HEK293 (cell line): Measurements from ENCODE around the gene TIGAR.

ENCODE experiments used
- EGR2 ChIP-seq: fragments of 450-650 bp; formaldehyde crosslinking; IDR thresholded peaks from 2 replicates; pipeline ENCODE4 v1.5.1; 2016; ENCODE audit warnings: low read depth, missing biosample characterization, missing genetic modification characterization
- ELK4 ChIP-seq: IDR thresholded peaks from 2 replicates; pipeline ENCODE4 v1.6.1; 2011; ENCODE audit warnings: mild to moderate bottlenecking, low read depth, low read length, borderline replicate concordance
- GLIS1 ChIP-seq: fragments of 450-650 bp; formaldehyde crosslinking; IDR thresholded peaks from 2 replicates; pipeline ENCODE4 v1.5.1; 2016; ENCODE audit warnings: missing biosample characterization, missing genetic modification characterization
- GLIS2 ChIP-seq: fragments of 450-650 bp; formaldehyde crosslinking; IDR thresholded peaks from 2 replicates; pipeline ENCODE4 v1.5.1; 2016; ENCODE audit warnings: missing biosample characterization, missing genetic modification characterization
- HOXA7 ChIP-seq: sonication (generic); formaldehyde crosslinking; IDR thresholded peaks from 2 replicates; pipeline ENCODE4 v1.8.1; 2022; ENCODE audit warnings: missing genetic modification reagents, borderline replicate concordance
- OSR2 ChIP-seq: fragments of 450-650 bp; formaldehyde crosslinking; IDR thresholded peaks from 2 replicates; pipeline ENCODE4 v1.5.1; 2016; ENCODE audit warnings: missing biosample characterization, missing genetic modification characterization
- SP7 ChIP-seq: fragments of 450-650 bp; formaldehyde crosslinking; IDR thresholded peaks from 2 replicates; pipeline ENCODE4 v1.5.1; 2016; ENCODE audit warnings: missing biosample characterization, missing genetic modification characterization
- ZEB2 ChIP-seq: fragments of 450-650 bp; formaldehyde crosslinking; IDR thresholded peaks from 2 replicates; pipeline ENCODE4 v1.5.1; 2016; ENCODE audit warnings: missing biosample characterization, missing genetic modification characterization
- ZNF133 ChIP-seq: fragments of 450-650 bp; formaldehyde crosslinking; IDR thresholded peaks from 2 replicates; pipeline ENCODE4 v1.5.1; 2016; ENCODE audit warnings: missing biosample characterization, missing genetic modification characterization
- ZNF138 ChIP-seq: fragments of 450-650 bp; formaldehyde crosslinking; IDR thresholded peaks from 2 replicates; pipeline ENCODE4 v1.5.1; 2016; ENCODE audit warnings: missing biosample characterization, missing genetic modification characterization, borderline replicate concordance
- ZNF157 ChIP-seq: fragments of 450-650 bp; formaldehyde crosslinking; IDR thresholded peaks from 2 replicates; pipeline ENCODE4 v1.5.1; 2016; ENCODE audit warnings: missing biosample characterization, missing genetic modification characterization
- ZNF16 ChIP-seq: fragments of 450-650 bp; formaldehyde crosslinking; IDR thresholded peaks from 2 replicates; pipeline ENCODE4 v1.5.1; 2016; ENCODE audit warnings: low read depth, missing biosample characterization, missing genetic modification characterization
- ZNF223 ChIP-seq: fragments of 450-650 bp; formaldehyde crosslinking; IDR thresholded peaks from 2 replicates; pipeline ENCODE4 v1.5.1; 2016; ENCODE audit warnings: missing biosample characterization, missing genetic modification characterization
- ZNF324 ChIP-seq: fragments of 450-650 bp; formaldehyde crosslinking; IDR thresholded peaks from 2 replicates; pipeline ENCODE4 v1.5.1; 2016; ENCODE audit warnings: missing biosample characterization, missing genetic modification characterization
- ZNF423 ChIP-seq: fragments of 450-650 bp; formaldehyde crosslinking; IDR thresholded peaks from 2 replicates; pipeline ENCODE4 v1.5.1; 2016; ENCODE audit warnings: missing biosample characterization, missing genetic modification characterization
- ZNF600 ChIP-seq: fragments of 450-650 bp; formaldehyde crosslinking; IDR thresholded peaks from 2 replicates; pipeline ENCODE4 v1.5.1; 2016; ENCODE audit warnings: missing biosample characterization, missing genetic modification characterization
- ZNF621 ChIP-seq: fragments of 450-650 bp; formaldehyde crosslinking; IDR thresholded peaks from 2 replicates; pipeline ENCODE4 v1.5.1; 2017; ENCODE audit warnings: missing biosample characterization, missing genetic modification characterization
- ZNF629 ChIP-seq: fragments of 450-650 bp; formaldehyde crosslinking; IDR thresholded peaks from 2 replicates; pipeline ENCODE4 v1.5.1; 2017; ENCODE audit warnings: missing biosample characterization, missing genetic modification characterization
- ZNF776 ChIP-seq: fragments of 450-650 bp; formaldehyde crosslinking; IDR thresholded peaks from 2 replicates; pipeline ENCODE4 v1.5.0; 2017; ENCODE audit warnings: missing biosample characterization, missing genetic modification characterization, borderline replicate concordance
- TF ChIP-seq, protein P1 (sequence below): fragments of 450-650 bp; formaldehyde crosslinking; IDR thresholded peaks from 2 replicates; pipeline ENCODE4 v1.5.1; 2016; ENCODE audit warnings: missing biosample characterization, missing genetic modification characterization
- TF ChIP-seq, protein P2 (sequence below): fragments of 450-650 bp; formaldehyde crosslinking; IDR thresholded peaks from 2 replicates; pipeline ENCODE4 v1.5.1; 2017; ENCODE audit warnings: missing biosample characterization, missing genetic modification characterization
- TF ChIP-seq, protein P3 (sequence below): fragments of 450-650 bp; formaldehyde crosslinking; IDR thresholded peaks from 2 replicates; pipeline ENCODE4 v1.5.1; 2017; ENCODE audit warnings: missing biosample characterization, missing genetic modification characterization
- TF ChIP-seq, protein P4 (sequence below): fragments of 450-650 bp; formaldehyde crosslinking; IDR thresholded peaks from 2 replicates; pipeline ENCODE4 v1.5.1; 2016; ENCODE audit warnings: missing biosample characterization, missing genetic modification characterization
- TF ChIP-seq, protein P5 (sequence below): fragments of 450-650 bp; formaldehyde crosslinking; IDR thresholded peaks from 2 replicates; pipeline ENCODE4 v1.5.1; 2016; ENCODE audit warnings: missing biosample characterization, missing genetic modification characterization
- TF ChIP-seq, protein P6 (sequence below): fragments of 450-650 bp; formaldehyde crosslinking; IDR thresholded peaks from 2 replicates; pipeline ENCODE4 v1.5.1; 2016; ENCODE audit warnings: missing biosample characterization, missing genetic modification characterization, low read depth

Gene TIGAR

GRCh38 chr12:4272424-4273272, 48.4 kb upstream of the TIGAR start (continued):
- TF ChIP-seq, protein P1, sequence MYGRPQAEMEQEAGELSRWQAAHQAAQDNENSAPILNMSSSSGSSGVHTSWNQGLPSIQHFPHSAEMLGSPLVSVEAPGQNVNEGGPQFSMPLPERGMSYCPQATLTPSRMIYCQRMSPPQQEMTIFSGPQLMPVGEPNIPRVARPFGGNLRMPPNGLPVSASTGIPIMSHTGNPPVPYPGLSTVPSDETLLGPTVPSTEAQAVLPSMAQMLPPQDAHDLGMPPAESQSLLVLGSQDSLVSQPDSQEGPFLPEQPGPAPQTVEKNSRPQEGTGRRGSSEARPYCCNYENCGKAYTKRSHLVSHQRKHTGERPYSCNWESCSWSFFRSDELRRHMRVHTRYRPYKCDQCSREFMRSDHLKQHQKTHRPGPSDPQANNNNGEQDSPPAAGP: no peak; the same call in none of the 2 replicates
- no peak for TF ChIP-seq ZNF621
- TF ChIP-seq ZNF157: no peak
- TF ChIP-seq ZEB2 (tag by site-specific recombination): peak; percentile 93
- TF ChIP-seq HOXA7: no peak
- TF ChIP-seq ZNF138: no peak
- no peak; the same call in 1 of the 2 replicates for TF ChIP-seq OSR2
- peak; percentile 85 for TF ChIP-seq ZNF423 (tag by site-specific recombination)
- TF ChIP-seq, protein P2, sequence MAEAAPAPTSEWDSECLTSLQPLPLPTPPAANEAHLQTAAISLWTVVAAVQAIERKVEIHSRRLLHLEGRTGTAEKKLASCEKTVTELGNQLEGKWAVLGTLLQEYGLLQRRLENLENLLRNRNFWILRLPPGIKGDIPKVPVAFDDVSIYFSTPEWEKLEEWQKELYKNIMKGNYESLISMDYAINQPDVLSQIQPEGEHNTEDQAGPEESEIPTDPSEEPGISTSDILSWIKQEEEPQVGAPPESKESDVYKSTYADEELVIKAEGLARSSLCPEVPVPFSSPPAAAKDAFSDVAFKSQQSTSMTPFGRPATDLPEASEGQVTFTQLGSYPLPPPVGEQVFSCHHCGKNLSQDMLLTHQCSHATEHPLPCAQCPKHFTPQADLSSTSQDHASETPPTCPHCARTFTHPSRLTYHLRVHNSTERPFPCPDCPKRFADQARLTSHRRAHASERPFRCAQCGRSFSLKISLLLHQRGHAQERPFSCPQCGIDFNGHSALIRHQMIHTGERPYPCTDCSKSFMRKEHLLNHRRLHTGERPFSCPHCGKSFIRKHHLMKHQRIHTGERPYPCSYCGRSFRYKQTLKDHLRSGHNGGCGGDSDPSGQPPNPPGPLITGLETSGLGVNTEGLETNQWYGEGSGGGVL: peak; percentile 84
- TF ChIP-seq EGR2 (tag by site-specific recombination): peak; percentile 51
- TF ChIP-seq ZNF324 (tag by site-specific recombination): no peak
- TF ChIP-seq ZNF133 (tag by site-specific recombination): no peak
- peak; percentile 87 for TF ChIP-seq SP7 (tag by site-specific recombination)
- TF ChIP-seq, protein P3, sequence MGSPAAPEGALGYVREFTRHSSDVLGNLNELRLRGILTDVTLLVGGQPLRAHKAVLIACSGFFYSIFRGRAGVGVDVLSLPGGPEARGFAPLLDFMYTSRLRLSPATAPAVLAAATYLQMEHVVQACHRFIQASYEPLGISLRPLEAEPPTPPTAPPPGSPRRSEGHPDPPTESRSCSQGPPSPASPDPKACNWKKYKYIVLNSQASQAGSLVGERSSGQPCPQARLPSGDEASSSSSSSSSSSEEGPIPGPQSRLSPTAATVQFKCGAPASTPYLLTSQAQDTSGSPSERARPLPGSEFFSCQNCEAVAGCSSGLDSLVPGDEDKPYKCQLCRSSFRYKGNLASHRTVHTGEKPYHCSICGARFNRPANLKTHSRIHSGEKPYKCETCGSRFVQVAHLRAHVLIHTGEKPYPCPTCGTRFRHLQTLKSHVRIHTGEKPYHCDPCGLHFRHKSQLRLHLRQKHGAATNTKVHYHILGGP (tag by site-specific recombination): peak; percentile 100
- TF ChIP-seq, protein P4, sequence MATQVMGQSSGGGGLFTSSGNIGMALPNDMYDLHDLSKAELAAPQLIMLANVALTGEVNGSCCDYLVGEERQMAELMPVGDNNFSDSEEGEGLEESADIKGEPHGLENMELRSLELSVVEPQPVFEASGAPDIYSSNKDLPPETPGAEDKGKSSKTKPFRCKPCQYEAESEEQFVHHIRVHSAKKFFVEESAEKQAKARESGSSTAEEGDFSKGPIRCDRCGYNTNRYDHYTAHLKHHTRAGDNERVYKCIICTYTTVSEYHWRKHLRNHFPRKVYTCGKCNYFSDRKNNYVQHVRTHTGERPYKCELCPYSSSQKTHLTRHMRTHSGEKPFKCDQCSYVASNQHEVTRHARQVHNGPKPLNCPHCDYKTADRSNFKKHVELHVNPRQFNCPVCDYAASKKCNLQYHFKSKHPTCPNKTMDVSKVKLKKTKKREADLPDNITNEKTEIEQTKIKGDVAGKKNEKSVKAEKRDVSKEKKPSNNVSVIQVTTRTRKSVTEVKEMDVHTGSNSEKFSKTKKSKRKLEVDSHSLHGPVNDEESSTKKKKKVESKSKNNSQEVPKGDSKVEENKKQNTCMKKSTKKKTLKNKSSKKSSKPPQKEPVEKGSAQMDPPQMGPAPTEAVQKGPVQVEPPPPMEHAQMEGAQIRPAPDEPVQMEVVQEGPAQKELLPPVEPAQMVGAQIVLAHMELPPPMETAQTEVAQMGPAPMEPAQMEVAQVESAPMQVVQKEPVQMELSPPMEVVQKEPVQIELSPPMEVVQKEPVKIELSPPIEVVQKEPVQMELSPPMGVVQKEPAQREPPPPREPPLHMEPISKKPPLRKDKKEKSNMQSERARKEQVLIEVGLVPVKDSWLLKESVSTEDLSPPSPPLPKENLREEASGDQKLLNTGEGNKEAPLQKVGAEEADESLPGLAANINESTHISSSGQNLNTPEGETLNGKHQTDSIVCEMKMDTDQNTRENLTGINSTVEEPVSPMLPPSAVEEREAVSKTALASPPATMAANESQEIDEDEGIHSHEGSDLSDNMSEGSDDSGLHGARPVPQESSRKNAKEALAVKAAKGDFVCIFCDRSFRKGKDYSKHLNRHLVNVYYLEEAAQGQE (tag by site-specific recombination): no peak
- TF ChIP-seq ZNF600 (tag by site-specific recombination): peak; percentile 84
- TF ChIP-seq GLIS2: peak; percentile 95
- peak; percentile 59 for TF ChIP-seq GLIS1 (tag by site-specific recombination)
- TF ChIP-seq, protein P5, sequence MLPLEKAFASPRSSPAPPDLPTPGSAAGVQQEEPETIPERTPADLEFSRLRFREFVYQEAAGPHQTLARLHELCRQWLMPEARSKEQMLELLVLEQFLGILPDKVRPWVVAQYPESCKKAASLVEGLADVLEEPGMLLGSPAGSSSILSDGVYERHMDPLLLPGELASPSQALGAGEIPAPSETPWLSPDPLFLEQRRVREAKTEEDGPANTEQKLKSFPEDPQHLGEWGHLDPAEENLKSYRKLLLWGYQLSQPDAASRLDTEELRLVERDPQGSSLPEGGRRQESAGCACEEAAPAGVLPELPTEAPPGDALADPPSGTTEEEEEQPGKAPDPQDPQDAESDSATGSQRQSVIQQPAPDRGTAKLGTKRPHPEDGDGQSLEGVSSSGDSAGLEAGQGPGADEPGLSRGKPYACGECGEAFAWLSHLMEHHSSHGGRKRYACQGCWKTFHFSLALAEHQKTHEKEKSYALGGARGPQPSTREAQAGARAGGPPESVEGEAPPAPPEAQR: no peak
- TF ChIP-seq, protein P6, sequence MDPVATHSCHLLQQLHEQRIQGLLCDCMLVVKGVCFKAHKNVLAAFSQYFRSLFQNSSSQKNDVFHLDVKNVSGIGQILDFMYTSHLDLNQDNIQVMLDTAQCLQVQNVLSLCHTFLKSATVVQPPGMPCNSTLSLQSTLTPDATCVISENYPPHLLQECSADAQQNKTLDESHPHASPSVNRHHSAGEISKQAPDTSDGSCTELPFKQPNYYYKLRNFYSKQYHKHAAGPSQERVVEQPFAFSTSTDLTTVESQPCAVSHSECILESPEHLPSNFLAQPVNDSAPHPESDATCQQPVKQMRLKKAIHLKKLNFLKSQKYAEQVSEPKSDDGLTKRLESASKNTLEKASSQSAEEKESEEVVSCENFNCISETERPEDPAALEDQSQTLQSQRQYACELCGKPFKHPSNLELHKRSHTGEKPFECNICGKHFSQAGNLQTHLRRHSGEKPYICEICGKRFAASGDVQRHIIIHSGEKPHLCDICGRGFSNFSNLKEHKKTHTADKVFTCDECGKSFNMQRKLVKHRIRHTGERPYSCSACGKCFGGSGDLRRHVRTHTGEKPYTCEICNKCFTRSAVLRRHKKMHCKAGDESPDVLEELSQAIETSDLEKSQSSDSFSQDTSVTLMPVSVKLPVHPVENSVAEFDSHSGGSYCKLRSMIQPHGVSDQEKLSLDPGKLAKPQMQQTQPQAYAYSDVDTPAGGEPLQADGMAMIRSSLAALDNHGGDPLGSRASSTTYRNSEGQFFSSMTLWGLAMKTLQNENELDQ (tag by site-specific recombination): no peak
- TF ChIP-seq ELK4: no peak
- no peak for TF ChIP-seq ZNF16
- 0 out of 2 replicates have a peak, but pooled peaks have one; percentile 60 for TF ChIP-seq ZNF629
- TF ChIP-seq ZNF776 (tag by site-specific recombination): no peak
- peak; percentile 74; the same call in 1 of the 2 replicates for TF ChIP-seq ZNF223 (tag by site-specific recombination)
